Activated T-cell treated with anti-CD3 and anti-CD28 coated beads for 4 hours (primary cell): Measurements from ENCODE around the gene RNF225.
"Not testable (repeated sequence)": the region's sequence is repeated elsewhere in the genome, so short reads cannot be mapped to it uniquely, and the experiment has no call there.

Experiments
- DNase-seq: peaks from one replicate; pipeline ENCODE4 v3.0.0-alpha.2; 2020

RNF225 gene

GRCh38 chr19:58395220-58395978, at the start of gene RNF225:
RNF225 (plus strand) TSS chr19:58395656; CDS start chr19:58396090, 434 bp downstream.
- no peak for DNase-seq

- peak; percentile 48 for DNase-seq
These were observed 48.2 kb upstream of the RNF225 start for GRCh38 chr19:58346961-58347929.

- not testable (repeated sequence) for DNase-seq
These were observed 47.4 kb upstream of the RNF225 start for GRCh38 chr19:58348080-58348479.

GRCh38 chr19:58349590-58349989, 45.9 kb upstream of the RNF225 start:
- DNase-seq: no peak

- no peak for DNase-seq
These were observed 45.2 kb upstream of the RNF225 start for GRCh38 chr19:58350001-58350861.

GRCh38 chr19:58350871-58351557, 44.4 kb upstream of the RNF225 start:
- DNase-seq: no peak

- no peak for DNase-seq
These were observed 43.9 kb upstream of the RNF225 start for GRCh38 chr19:58351558-58351878.

GRCh38 chr19:58351990-58352755, 43.3 kb upstream of the RNF225 start:
- no peak for DNase-seq

GRCh38 chr19:58352760-58353671, 42.4 kb upstream of the RNF225 start, which contains the start of gene A1BG:
A1BG (minus strand) TSS chr19:58353492; CDS start chr19:58353437, 55 bp downstream.
- DNase-seq: no peak

- no peak for DNase-seq
These were observed 41.6 kb upstream of the RNF225 start for GRCh38 chr19:58353717-58354477.

- DNase-seq: no peak
These were observed 40.9 kb upstream of the RNF225 start for GRCh38 chr19:58354478-58355030.

GRCh38 chr19:58355215-58355796, 40.1 kb upstream of the RNF225 start:
- no peak for DNase-seq

GRCh38 chr19:58355908-58356765, 39.3 kb upstream of the RNF225 start:
- no peak for DNase-seq

- no peak for DNase-seq
These were observed 38.5 kb upstream of the RNF225 start for GRCh38 chr19:58356766-58357480.

- no peak for DNase-seq
These were observed 37.8 kb upstream of the RNF225 start for GRCh38 chr19:58357481-58358145.

GRCh38 chr19:58361900-58362271, 33.6 kb upstream of the RNF225 start:
- peak; percentile 25 for DNase-seq
